HG02759 (cell line): ENCODE measurements around the gene ZSCAN26.

ENCODE experiments used
- ATAC-seq: cut with Tn5 transposase; IDR thresholded peaks from one replicate; pipeline ENCODE4 v1.9.1; 2021; ENCODE audit warnings: mild to moderate bottlenecking, moderate library complexity; ENCODE audit not compliant: unreplicated experiment

The ZSCAN26 gene

GRCh38 chr6:28266962-28267694 is at the start of gene ZSCAN26:
Gene ZSCAN26, plus strand, starts transcription at chr6:28267143. Its CDS starts 4,777 bp downstream, at chr6:28271920.
- peak; percentile 93 for ATAC-seq

GRCh38 chr6:28217890-28218289 is 49.1 kb upstream of the ZSCAN26 start:
- ATAC-seq = no peak

GRCh38 chr6:28218312-28219248 is 48.4 kb upstream of the ZSCAN26 start:
- peak; percentile 76 for ATAC-seq

GRCh38 chr6:28220257-28221133 is 46.4 kb upstream of the ZSCAN26 start:
- ATAC-seq = no peak

GRCh38 chr6:28224131-28225055 is 42.5 kb upstream of the ZSCAN26 start:
- no peak for ATAC-seq

- peak; percentile 88 for ATAC-seq
Measured at GRCh38 chr6:28225056-28225834, 41.7 kb upstream of the ZSCAN26 start, which contains the start of gene ZSCAN9. Gene ZSCAN9, plus strand, starts transcription at chr6:28225275. Its CDS starts 1,810 bp downstream, at chr6:28227085.

GRCh38 chr6:28226460-28226859 is 40.5 kb upstream of the ZSCAN26 start:
- ATAC-seq = no peak

- no peak for ATAC-seq
Measured at GRCh38 chr6:28232785-28233184, 34.2 kb upstream of the ZSCAN26 start.

GRCh38 chr6:28235912-28236452 is 31.0 kb upstream of the ZSCAN26 start:
- ATAC-seq = no peak

GRCh38 chr6:28239636-28240035 is 27.3 kb upstream of the ZSCAN26 start:
- ATAC-seq = no peak

- no peak for ATAC-seq
Measured at GRCh38 chr6:28240471-28240870, 26.5 kb upstream of the ZSCAN26 start.

- ATAC-seq = no peak
Measured at GRCh38 chr6:28243946-28244345, 23.0 kb upstream of the ZSCAN26 start.

- ATAC-seq = no peak
Measured at GRCh38 chr6:28245206-28245941, 21.6 kb upstream of the ZSCAN26 start.

GRCh38 chr6:28248916-28249315 is 18.0 kb upstream of the ZSCAN26 start:
- ATAC-seq = no peak

GRCh38 chr6:28250747-28251146 is 16.2 kb upstream of the ZSCAN26 start:
- no peak for ATAC-seq

- peak; percentile 55 for ATAC-seq
Measured at GRCh38 chr6:28251661-28252008, 15.3 kb upstream of the ZSCAN26 start.

GRCh38 chr6:28252009-28252975 is 14.7 kb upstream of the ZSCAN26 start, which contains the start of gene ZKSCAN4:
Gene ZKSCAN4, minus strand, starts transcription at chr6:28252269. Its CDS starts 289 bp downstream, at chr6:28251980.
- ATAC-seq = peak; percentile 82
